Measurements from ENCODE around the gene SLIT3.
"Not testable (repeated sequence)": the region's sequence is repeated elsewhere in the genome, so short reads cannot be mapped to it uniquely, and the experiment has no call there.

The SLIT3 gene

DNA sequence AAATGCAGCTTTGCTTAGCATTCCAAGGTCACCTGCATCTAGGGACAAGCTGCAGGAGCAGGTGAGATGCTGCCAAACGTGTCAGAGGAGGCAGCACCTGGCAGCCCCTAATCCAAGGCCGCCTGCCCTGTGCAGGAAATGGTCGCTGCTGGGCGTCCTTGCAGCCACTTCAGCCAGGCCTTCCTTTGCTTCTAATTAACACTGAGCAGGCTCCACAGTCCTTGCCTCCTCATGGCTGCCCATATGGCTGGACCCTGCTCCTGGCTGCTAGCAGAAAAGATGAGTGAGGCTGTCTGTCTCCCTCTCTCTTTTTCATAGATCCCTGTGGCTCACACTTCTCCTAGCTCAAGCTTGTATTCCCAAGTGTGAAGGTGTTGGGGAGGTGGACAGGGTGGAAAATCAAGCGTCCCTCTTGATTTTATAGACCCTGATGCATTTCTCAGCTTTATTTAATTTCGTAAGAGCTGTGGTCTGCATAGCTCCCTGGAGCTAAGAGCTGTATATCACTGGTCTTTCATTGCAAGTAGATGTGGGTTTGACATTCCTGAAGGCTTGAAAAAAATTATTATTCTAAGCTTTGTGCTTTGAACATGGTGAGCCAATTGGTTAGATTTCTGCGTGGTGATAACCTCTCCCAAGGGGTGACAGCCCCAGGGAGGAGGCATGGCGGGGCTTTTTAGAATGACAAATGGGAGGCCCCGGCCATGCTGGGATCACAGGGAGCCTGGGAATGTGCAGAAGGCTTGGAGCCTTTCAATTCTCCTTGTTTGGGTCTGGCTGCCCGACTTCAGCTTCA, 193.8 kb downstream of the SLIT3 start:
- no peak for DNase-seq (ENCODE audit: low read depth, low spot score)

DNA sequence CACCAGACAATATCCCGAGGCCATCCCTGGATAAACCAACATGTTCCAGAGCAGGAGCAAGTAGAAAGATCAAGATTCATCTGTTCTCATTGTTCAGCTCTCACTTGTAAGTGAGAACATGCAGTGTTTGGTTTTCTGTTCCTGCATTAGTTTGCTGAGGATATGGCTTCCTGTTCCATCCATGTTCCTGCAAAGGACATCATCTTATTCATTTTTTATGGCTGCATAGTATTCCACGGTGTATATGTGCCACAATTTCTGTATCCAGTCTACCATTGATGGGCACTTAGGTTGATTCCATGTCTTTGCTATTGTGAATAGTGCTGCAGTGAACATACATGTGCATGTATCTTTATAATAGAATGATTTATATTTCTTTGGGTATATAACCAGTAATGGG, 195.4 kb downstream of the SLIT3 start:
- not testable (repeated sequence) for DNase-seq (ENCODE audit: low read depth, low spot score)

DNA sequence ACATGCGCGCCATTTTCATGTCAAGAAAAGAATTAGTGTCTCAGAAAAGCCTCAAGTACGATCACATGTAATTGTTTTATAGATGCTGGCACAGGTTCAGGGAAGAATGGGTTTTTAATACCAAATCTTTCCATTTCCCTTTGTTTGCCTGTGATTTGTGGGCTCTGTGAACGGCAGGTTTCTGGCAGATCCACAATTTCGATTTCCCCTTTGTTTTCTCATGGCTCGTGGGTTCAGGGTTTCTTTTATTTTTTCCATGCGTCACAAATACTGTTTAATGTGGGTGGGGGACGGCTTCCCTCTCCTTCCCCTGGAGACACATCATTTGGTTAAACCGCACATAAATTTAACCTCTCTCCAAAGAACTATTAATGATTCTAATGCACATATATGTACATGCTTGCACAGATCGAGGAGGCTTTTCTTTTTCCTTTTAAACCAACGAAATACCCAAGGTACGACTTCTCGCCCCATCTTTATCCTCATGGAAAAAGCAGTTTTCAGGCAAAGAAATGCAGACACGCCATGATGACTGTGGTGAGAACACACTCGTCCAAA, 195.9 kb downstream of the SLIT3 start:
- DNase-seq (ENCODE audit: low read depth, low spot score): no peak

DNA sequence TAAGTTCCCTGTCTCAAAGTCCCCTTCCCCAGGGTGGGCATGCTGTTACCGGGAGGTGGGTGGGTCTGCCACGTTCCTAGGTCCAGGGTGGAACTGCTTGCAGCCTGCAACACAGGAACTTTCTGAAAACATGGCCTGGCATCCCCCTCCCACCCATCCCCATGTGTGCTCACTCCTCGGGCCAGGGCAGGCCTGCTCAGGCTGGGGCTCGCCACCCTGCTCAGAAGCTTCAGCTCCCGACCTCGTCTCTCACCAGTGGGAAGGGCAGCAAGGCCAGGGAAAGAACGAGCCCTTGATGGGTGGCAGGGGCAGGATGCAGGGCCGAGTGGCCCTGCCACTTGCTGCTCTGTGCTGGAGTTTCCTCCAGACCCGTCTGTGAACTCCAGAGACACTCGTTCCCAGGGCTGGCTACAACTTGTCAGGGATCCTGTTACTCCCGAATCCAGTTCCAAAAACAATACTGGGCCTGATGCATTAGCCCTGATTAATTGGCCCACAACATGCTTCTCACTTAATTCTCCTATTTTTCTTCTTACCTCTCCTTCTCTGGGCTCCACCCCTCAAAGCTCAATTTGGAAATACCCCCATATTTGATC, 197.3 kb downstream of the SLIT3 start:
- DNase-seq (ENCODE audit: low read depth, low spot score): no peak

DNA sequence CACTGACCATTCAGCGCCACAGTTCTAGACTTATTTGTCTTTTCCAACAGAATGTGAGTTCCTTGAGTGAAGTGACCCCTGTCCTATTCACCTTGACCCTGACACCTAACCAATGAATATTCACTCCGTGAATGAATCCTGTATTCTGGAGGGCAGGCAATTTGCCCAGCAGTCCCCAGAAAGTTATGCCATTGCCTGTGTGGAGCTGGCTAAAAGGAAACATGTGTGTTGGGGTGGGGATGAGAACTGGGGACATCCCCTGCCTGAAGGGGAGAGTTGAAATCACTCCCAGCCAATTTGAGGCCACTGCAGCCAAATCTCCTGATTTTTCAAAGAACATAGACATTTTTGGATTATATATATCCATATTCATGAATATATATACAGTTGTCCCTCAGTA, 199.0 kb downstream of the SLIT3 start:
- no peak for DNase-seq (ENCODE audit: low read depth, low spot score)

DNA sequence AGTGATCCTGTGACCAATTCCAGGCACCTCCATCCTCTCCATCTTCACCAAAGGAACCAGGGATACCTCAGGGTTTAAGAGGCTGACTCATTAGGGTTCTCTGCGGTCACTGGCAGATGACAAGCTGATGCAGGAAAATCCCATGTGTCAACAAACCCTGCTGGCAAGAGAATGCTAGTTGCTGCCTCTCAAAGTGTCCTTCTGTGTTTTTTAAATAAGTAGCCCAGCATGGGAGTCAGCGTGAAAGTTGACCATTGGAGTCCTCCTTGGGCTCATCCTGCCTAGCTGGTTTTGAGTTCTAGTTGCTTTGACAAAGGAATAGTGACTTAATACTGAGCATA, 200.2 kb downstream of the SLIT3 start:
- DNase-seq (ENCODE audit: low read depth, low spot score): no peak

DNA sequence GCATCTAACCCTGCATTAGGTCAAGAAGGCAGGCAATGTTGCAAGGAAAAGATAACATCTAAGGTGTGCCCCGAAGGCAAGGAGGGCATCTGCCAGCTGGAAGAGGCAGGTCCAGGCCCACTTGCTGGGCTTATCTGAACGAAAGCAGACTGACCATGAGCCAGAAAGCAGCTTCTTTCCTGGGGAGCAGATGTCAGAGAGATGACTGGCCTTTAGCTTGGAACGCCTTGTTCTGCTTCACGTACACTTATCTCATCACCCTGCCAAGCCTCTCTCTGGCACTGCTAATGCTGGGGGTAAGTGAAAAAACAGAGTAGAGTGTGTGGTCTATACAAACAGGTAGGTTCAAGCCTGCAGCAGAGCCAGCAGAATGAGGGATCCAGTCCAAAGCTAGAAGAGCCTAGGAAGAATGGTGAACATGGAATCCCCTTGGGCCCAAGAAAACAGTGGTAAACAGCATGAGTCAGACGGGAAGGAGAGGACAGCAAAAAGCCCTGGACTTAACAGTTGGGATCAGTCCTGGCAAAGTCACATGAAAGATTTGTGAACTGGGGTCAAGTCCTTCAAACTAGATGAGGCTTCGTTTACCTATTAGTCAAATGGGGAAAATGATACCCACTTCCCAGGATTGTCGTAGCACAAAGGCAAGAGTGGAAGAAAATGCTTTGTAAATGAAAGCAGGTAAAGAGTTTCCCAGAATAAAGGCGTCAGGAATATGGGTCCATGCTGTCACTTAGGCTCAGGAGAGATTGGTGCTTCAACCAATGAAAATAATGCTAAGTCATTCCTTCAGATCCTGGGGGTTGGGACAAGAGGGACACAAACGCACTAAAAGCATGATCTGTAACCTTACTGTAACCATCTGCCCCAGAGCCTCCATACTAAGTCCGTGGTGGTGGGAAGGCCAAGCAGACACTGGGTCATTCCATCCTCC, 200.9 kb downstream of the SLIT3 start:
- no peak for DNase-seq (ENCODE audit: low read depth, low spot score)

DNA sequence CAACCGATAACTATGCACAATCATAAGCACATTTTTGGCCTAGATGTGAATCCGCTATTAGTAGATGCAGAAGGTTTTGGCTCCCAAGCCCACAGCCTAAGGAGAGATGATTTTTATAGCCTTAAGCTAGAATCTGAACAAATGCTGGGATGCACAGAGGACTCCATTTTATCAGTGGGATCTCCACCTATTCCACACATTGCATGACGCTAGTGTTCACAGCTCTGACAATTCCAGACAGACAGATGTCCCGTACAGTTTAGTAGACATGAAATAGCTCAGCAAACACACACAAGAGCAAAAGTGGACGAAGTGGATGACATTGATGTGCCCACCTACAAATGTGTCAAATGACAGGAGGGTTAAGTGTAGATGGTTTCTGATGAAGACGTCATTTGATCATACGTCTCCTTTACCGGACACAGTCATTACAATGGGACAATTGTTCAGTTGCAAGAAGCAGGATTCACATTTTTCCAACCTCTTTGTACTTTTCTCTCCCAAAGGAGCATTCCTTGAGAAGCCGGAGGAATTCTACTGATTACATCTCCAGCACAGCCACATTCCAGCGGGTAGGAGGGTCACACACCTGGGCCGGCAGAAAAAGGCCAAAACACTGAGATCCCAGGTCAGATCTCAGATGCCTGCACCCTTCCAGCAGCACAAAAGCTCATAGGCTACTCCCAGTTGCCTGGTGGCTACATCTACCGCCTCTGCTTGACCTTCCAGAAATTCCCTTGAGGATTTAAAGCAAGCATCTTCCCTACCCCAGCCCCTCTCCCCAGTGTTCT, 202.4 kb downstream of the SLIT3 start:
- DNase-seq (ENCODE audit: low read depth, low spot score): no peak

DNA sequence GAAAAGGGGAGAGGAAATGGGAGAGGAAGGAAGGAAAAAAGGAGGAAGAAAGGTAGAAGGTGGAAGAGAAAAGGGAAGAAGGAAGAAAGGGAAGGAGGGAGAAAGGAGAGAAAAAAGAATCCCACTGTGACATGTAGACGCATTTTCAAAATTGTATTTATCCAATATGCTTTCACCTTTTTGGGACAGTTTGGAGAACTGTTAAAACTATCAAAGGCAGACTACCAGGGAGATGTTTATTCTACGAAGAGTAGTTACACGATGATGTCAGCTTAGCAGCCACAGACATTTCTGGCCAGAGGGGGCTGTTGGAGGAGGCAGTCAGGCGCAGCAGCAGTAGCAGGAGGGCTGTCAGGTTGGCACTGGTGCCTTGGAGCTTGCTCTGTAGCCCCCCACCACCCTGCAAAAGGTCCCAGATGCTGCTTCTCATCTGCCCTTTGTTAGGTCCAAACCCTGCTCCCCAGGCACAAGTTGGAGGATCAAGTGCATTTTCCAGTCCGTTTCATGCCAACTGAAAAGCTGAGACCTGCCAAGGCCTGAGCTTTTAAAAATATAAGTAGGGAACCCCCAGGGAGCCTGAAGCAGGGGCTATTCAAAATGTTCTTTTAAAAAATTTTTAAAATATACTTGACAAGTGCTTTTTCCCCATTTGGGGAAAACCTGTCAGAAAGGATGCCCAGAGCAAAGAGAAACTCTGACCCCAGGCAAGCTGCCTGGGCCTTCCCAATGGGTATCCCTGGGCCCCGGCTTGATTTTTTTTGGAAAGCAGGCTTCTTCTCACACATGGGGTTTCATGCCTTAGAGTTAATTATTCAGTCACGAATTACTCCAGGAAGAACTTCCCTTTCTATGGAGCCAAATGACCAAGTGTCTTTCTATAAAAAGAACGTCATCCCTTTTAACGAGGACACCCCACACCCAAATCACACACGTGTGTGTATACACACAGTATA, 203.3 kb downstream of the SLIT3 start:
- no peak for DNase-seq (ENCODE audit: low read depth, low spot score)

DNA sequence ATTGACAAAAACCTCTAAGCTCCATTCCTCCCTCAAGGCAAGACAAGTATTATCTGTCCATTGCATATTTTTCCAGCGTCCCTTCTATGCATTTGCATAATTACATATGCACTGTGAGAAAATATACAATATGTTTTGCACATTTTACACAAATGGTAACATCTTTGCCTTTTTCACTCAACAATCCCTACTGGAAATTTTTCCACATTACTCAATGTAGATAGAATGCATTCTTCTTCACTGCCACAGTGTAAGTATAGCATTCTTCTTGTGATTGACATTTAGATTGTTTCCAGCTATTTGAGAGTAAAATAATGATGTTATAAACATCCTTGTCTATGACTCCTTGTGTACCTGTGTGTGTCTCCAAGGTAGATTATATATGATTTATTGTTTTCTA, 205.0 kb downstream of the SLIT3 start:
- no peak for DNase-seq (ENCODE audit: low read depth, low spot score)

DNA sequence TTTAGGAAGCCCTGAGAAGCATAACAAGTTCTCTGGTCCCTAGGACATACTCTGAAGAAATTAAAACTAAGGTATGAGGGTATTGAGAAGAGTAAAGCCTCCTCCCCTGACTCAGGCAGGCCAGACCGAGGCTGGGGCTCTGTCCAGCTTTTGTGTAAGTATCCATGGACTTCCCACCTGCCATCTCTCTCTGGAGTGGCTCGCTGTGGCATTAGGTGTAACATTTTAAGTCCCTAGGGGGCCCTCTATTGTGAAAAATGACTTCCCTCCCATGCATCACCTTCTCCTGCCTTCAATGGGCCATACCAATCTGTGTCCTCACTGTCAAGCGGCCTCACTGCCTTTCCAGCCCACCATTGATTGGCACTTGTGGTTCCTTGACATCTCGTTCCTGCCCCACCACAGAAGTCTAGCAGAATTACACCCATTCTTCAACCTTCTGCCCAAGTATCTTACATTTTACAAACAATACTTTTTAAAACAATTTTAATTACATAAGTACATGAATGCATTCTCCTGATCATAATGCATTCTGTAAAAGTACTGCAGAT, 205.5 kb downstream of the SLIT3 start:
- no peak for DNase-seq (ENCODE audit: low read depth, low spot score)

DNA sequence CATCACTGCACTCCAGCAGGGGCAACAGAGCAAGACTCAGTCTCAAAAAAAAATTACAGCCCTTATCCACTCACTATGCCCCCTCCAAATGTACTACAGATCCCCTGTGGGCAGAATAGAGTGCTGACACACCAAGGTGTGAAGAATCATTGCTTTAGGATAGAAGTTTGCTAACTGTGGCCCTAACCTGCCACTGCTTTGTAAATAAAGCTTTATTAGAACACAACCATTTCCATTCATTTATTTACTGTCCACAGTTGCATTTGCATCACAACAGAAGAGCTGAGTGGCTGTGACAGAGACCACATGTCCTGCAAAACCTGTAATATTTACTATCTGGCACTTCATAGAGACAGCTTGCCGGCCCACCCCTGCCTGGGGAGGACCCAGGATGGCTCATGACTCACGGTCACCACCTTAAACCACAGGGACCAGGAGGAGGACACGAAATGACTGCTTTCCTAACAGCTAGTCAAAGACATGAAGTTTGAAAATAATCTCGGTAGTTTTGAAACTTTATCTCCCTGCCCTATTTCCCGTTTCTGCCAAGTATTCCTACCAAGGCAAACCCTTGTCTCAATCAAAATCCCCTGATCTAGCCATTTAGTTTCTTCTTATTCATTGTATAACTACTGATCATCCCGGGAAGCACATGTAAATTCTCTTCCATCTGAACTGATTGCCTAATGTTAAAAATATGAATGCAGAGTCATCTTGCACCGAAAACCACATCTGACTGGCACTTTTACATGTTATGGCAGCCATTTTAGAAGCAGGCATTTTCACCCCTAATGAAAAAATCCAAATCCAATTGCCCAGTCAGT, 206.1 kb downstream of the SLIT3 start:
- DNase-seq (ENCODE audit: low read depth, low spot score): no peak

DNA sequence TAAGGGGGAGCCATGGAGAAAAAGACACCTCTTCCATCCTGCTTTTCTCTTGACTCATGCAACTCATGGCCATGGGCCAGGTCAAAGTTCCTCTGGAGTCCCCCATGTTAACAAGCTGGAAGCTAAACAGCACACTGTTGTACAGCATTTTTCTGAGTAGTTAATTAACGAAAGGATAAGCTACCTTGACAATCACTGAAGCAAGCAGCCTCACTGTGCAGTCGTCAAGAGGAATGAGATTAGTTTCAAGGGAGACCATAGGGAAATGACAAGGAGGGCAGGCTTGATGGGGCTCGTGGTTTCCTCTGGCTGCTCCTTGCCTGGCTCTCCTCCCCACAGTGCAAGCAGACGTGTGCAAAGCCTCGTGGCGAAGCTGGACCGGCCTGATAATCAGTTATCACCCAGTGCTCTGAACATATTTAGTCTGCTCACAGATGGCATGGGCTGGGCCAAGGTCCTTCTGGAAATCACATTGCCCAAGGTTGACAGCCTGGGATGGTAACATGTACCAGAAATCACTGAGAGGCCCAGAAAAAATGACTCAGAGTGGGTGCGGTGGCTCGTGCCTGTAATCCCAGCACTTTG, 209.5 kb downstream of the SLIT3 start:
- DNase-seq (ENCODE audit: low read depth, low spot score): no peak

DNA sequence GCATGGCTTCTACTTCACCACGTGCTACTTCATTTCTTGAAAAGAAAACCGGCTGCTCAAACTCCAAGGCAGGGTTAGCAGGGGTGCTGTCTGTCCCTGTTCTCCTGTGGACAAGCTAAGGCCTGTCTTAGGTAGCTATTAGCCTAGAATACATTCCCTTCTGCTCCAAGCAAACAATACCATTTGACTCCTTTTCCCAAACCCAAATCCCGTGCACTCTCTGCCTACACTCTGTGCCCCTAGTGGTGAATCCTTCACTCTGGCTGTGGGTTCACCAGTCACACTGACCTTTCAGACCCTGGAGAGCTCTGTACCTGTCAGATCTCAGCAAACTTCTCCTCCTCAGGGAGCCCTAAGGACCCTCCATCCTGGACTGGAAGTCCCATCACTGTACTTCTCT, 211.6 kb downstream of the SLIT3 start:
- no peak for DNase-seq (ENCODE audit: low read depth, low spot score)

DNA sequence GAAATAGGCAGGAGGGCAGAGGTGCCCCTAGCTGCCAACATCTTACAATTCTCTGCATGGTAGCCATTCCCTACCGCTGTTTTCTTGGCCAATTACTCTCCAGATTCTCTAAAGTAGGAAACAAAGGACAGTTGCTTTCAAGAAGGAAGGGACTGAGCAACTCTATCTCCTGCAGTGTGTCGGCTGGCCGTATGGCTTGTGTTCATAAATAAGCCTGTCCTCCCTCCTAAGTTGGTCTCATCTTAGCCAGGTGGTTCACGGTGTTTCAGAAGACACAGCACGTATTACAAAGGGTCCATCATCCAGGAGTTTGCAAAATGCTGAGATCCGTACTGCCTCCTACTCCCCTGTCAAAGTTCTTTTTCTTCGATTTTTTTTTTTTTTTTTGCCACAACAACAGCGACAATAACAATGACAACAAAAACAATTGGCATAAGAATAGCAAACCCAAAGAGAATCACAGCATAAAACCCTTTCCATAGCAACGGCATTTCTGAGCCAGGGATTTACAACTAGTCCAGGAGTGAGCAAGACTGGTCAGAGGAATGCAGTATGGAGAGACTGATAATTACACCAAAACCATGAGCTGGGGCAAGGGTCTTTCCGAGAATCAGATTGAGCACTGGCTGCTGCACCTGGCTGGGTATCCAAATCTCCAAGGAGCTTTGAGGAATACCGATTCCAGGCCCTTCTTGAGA, 212.8 kb downstream of the SLIT3 start:
- DNase-seq (ENCODE audit: low read depth, low spot score): no peak

DNA sequence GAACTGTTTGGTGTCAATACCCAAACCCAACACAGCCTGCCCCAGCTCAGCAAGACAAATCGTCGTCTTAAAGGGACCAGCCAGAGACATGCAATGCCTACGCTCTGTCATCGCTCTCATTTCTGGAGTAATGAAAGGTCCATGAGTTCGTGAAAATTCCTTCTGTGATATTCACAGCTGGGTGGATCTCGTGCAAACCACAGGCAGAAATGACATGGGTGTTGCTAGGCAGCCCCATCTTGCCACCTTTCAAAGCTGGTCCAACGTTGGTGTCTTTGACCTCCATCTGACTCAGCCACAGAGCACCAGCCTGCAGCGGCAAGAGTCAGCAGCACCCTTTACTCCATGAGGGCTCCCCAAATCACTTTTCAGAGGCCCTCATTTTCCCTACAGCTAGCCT, 215.3 kb downstream of the SLIT3 start:
- DNase-seq (ENCODE audit: low read depth, low spot score): no peak

DNA sequence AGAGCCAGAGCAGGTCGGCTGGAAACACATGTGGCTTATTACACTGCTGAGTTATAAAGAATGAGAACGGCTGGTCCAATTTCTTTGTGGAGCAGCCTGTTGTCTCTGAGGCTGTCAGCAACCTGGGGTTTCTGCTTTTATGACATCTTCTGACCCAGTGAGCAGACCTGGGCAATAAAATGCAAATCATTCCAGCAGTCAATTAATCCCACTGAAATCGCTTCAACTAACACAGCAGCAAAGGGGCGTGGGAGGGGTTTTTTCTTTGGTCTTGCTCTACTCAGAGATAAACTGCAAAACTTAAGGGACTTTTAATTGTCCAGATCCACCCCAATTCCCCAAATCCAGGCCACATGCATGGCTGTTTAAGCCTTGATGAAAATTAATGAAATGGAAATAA, 215.7 kb downstream of the SLIT3 start:
- DNase-seq (ENCODE audit: low read depth, low spot score): no peak

DNA sequence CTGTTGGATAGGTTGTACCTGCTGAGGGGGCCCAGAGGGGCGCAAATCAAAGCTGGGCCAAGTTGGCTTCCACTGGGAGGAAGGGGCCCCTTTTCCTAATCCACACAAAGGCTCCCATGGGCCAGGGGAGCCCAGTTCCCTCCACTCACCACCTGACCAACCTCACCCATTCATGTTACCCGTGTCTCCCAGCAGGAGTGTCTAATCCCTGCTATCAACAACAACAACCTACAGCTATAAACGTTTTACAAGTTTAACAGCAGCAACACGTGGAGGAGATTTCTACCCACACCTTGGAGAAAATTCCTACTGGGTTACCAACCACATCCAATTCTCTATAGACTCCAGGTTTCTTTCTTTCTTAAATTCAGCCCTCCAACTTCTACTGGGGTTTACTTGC, 216.2 kb downstream of the SLIT3 start:
- no peak for DNase-seq (ENCODE audit: low read depth, low spot score)

Measured in activated CD4-positive, CD25-positive, alpha-beta regulatory T cell treated with anti-CD3 and anti-CD28 coated beads, Interleukin-2, amount 50 U/mL, for 16 hours (primary cell).